CD4-positive, alpha-beta T cell treated with Interleukin-10 for 1 hour (primary cell): ENCODE data around the gene MYO1F.
"Not testable (repeated sequence)": the region's sequence is repeated elsewhere in the genome, so short reads cannot be mapped to it uniquely, and the experiment has no call there.

ENCODE experiments used
- DNase-seq: peaks from one replicate; pipeline ENCODE4 v3.0.0-alpha.2; 2020

The MYO1F gene

DNA sequence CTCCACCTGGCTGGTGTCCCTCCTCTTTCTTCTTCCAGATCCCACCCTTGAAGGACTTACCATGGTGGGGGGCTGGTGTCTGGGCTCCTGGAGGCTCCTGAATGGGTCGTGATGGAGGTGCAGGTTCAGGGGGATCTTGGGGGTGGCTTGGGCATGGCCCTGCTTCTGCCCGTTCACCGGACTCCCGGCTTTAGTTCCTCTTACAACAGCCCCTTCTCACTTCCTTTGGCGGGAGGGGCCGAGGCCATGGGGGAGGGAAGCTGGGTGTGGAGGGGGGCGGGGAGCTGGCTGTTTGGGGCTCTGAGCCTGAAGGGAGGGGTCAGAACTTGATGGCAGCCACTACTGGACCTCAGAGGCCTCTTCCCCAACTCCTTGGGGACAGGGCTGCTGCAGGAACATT lies at the start of gene MYO1F:
Gene MYO1F (minus strand): TSS at position 196 of the 400 bp plus-strand sequence. CDS start 133 bp downstream, at position 63.
- peak; percentile 31 for DNase-seq

- DNase-seq: no peak
Measured at GRCh38 chr19:8626842-8627241, 49.6 kb upstream of the MYO1F start.

DNA sequence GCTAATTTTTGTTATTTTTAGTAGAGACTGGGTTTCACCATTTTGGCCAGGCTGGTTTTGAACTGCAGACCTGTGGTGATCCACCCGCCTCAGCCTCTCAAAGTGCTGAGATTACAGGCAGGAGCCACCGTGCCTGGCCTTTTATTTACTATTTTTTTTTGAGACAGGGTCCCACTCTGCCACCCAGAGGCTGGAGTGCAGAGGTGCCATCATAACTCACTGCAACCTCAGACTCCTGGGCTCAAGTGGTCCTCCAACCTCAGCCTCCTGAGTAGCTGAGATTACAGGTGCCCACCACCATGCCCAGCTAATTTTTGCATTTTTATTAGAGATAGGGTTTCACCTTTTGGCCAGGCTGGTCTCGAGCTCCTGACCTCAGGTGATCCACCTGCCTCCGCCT lies 45.6 kb upstream of the MYO1F start:
- not testable (repeated sequence) for DNase-seq

GRCh38 chr19:8618751-8619150 lies 41.5 kb upstream of the MYO1F start:
- DNase-seq: no peak

GRCh38 chr19:8617984-8618383 lies 40.7 kb upstream of the MYO1F start:
- DNase-seq: no peak

DNA sequence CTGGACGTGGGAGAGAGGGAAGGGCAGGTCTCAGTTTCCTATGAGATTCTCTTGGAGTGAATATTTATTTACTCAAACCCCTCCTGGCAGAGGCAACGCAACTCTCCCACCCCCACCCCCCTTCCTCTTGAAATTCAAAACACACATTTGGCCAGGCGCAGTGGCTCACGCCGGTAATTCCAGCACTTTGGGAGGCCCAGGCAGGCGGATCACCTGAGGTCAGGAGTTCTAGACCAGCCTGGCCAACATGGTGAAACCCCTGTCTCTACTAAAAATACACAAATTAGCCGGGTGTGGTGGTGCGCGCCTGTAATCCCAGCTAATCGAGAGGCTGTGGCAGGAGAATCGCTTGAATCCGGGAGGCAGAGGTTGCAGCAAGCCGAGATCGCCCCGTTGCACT lies 40.1 kb upstream of the MYO1F start:
- DNase-seq: not testable (repeated sequence)

DNA sequence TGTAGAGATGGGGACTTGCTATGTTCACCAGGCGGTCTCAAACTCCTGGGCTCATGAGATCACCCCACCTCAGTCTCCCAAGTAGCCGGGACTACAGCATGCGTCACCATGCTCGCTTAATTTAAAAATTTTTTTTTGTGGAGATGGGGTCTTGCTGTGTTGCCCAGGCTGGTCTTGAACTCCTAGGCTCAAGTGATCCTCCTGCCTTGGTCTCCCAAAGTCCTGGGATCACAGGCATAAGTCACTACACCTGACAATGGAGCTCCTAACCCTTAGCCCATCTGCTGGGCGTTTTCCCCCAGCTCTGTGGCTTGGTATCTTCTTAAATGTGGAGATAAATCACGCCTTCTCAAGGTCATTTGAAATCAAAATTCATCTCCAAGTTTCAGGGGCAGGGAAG lies 39.6 kb upstream of the MYO1F start:
- DNase-seq: no peak

DNA sequence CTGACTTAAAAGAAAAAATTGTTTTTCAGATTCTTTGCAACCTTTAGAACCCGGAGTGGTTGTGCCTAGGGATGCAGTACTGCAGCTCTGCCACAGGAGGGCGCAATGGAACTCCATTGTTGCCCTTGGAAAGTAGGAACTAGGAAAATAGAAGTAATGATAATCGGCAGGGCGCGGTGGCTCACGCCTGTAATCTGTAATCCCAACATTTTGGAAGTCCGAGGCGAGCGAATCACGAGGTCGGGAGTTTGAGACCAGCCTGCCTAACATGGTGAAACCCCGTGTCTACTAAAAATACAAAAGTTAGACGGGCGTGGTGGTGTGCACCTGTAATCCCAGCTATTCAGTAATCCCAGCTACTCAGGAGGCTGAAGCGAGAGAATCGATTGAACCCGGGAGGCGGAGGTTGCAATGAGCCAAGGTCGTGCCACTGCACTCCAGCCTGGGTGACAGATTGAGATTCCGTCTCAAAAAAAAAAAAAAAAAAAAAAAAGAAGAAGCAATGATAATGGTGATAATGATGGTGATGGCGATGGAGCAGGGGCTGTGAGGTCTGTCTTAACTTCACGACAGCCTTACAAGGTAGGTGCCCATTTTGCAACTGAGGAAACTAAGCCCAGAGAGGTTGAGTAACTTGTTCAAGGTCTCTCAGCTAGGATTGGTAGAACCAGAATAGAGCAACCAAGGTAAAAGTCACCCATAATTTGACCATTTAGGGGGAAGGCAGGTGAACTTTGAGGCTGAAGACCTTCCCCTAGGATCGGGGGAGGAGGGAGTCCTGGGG lies 38.8 kb upstream of the MYO1F start:
- peak; percentile 69 for DNase-seq

GRCh38 chr19:8615024-8615423 lies 37.8 kb upstream of the MYO1F start:
- DNase-seq: no peak

DNA sequence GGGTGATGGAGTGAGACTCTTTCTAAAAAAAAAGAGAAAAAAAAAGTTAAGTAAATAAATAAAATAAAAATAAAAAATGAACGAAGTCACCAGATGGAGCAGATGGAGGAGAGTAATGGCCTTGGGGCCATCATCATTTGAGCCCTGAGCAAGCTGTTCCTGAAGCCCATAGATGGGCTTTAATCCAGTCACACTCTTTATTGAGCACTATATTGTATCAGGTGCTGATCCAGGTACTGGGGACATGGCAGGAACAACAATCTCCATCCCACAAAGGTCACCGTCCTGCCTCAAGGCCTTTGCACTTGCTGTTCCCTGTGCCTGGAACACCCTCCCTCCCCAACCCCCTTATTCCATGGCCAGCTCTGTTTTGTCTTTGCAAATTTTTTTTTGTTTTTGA lies 37.2 kb upstream of the MYO1F start:
- DNase-seq: no peak

DNA sequence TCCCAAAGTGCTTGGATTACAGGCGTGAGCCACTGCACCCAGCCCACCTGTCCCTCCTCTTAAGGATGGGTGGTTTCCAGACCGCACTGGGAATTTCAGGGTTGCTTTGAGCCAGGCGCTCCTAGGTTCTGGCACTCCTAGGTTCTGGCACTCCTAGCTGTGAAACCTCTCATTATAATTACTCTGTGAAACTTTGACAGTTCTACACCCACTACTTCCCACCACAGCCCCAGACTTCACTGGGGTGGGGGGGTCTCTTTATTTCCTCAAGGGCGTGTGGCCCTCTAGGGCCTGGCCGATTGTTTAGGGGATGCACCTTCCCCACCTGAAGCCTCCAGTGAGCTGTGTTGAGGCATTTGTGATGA lies 35.5 kb upstream of the MYO1F start:
- DNase-seq: no peak

GRCh38 chr19:8611877-8612806 lies 34.9 kb upstream of the MYO1F start:
- no peak for DNase-seq

DNA sequence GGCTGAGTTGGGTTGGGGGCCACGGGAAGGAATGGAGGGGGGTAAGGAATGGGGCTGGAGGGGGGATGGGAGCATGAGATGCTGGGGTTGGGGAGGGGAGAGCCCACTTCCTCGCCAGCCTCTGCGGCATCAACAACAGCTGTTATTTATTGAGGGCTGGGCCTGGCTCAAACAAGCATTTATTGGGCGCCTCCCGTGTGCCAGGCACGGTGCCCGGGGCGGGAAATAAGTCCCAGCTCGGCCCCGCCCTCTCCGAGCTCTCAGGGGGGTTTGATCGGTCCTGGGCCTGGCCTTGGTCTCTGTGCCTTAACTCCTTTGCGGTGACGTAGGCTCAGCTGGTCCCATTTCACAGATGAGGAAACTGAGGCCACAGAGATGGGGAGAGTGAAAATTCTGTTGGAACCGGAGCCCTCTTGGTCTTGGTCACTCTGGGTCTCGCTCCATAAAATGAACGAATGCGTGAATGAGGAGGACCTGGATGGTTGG lies 34.2 kb upstream of the MYO1F start:
- no peak for DNase-seq

GRCh38 chr19:8610936-8611300 lies 33.7 kb upstream of the MYO1F start:
- DNase-seq: no peak

GRCh38 chr19:8610041-8610935 lies 33.0 kb upstream of the MYO1F start, which contains the start of gene ADAMTS10:
TSS of gene ADAMTS10 (minus strand) at chr19:8610715. CDS start at chr19:8605710, 5,005 bp downstream.
- peak; percentile 53 for DNase-seq

GRCh38 chr19:8609279-8610040 lies 32.2 kb upstream of the MYO1F start:
- DNase-seq: no peak

DNA sequence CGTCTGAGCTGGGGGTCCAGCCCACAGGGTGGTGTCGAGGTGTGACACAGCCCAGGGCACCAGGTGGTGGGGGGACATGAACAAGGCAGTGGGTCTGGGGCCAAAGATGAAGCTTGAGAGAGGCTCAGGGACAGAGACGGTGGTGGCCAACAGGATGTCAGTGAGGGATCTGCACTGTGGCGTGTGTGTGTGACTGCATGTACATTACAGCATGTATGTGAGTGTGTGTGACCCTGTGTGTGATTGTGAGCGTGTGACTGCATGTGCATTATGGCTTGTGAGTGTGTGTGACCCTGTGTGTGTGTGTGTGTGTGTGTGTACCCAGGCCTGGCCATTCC lies 31.7 kb upstream of the MYO1F start:
- no peak for DNase-seq

- DNase-seq: no peak
Measured at GRCh38 chr19:8607386-8607785, 30.1 kb upstream of the MYO1F start.

DNA sequence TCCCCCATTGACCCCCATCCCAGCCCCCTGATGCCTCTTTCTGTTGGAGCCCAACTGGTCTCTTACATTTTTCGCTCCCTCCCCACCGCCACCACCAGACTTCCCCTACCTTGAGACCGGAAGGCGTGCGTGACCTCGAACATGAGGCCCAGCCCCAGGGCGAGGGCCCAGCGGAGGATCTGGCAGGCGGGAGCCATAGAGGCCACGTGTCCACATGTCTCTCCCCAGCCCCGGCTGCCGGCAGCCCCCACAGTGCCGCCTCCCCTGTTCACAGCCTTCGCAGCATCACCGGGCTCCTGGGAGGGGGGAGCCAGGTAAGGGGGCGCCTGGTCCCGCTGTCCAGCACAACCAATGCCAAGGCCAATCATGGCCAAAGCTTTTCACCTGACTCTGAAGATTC lies 28.3 kb upstream of the MYO1F start:
- DNase-seq: no peak

- DNase-seq: no peak
Measured at GRCh38 chr19:8601796-8602195, 24.6 kb upstream of the MYO1F start.

DNA sequence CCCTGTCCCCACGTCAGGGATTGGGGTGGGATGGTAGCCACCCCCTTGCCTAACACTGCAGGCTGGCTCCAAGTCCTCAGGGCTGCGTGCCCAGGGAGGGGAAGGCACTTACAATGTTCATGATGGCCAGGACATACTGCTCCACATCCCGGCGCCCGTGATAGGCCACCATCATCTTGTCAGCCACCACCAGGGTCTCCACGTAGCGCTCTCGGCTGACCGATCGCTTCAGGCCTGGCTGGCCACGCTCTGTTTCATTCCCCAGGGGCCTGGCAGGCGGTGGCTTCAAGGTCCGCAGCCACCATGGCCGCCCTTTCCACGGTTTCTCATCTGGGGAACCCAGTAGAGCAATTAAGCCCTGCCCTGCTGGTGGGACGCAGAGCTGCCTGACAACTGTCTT lies 23.6 kb upstream of the MYO1F start:
- DNase-seq: no peak

- DNase-seq: no peak
Measured at GRCh38 chr19:8600064-8600463, 22.8 kb upstream of the MYO1F start.
